Activated T-helper 17 cell treated with anti-CD3 and anti-CD28 coated beads, Interleukin-2, amount 50 U/mL, for 72 hours (primary cell): Measurements from ENCODE around the gene TSPAN3. TPM values are rescaled to one million over a fixed set of nuclear protein-coding genes. Genes with fewer than 3 reads are reported as not detected.

Experiments used
- ATAC-seq: fragments of 150-1000 bp; cut with Tn5 transposase; replicated peaks from 2 replicates; pipeline ENCODE4 v1.10.0; 2021; ENCODE audit warnings: mild to moderate bottlenecking, moderate library complexity
- H3K27ac Mint-ChIP-seq: one replicate; pipeline ENCODE4 v1.8.0; 2022; ENCODE audit warnings: mixed read lengths
- H3K27me3 Mint-ChIP-seq: one replicate; pipeline ENCODE4 v1.8.0; 2022; ENCODE audit warnings: mixed read lengths
- H3K36me3 Mint-ChIP-seq: one replicate; pipeline ENCODE4 v1.8.0; 2022; ENCODE audit warnings: low read depth, mild to moderate bottlenecking, mixed read lengths
- H3K4me1 Mint-ChIP-seq: one replicate; pipeline ENCODE4 v1.8.0; 2022; ENCODE audit warnings: mixed read lengths
- H3K4me3 Mint-ChIP-seq: one replicate; pipeline ENCODE4 v1.8.0; 2022; ENCODE audit warnings: mild to moderate bottlenecking, mixed read lengths
- H3K9me3 Mint-ChIP-seq: one replicate; pipeline ENCODE4 v1.8.0; 2022; ENCODE audit warnings: mixed read lengths
- total RNA-seq, 2 donors: library from RNA; stranded (reverse); gene quantifications; one replicate each; pipeline ENCODE4 v1.2.3, GENCODE V29; 2022

Gene TSPAN3
- total RNA-seq, 2 donors from 2014 or later, result 9.6 to 27.6 TPM

DNA sequence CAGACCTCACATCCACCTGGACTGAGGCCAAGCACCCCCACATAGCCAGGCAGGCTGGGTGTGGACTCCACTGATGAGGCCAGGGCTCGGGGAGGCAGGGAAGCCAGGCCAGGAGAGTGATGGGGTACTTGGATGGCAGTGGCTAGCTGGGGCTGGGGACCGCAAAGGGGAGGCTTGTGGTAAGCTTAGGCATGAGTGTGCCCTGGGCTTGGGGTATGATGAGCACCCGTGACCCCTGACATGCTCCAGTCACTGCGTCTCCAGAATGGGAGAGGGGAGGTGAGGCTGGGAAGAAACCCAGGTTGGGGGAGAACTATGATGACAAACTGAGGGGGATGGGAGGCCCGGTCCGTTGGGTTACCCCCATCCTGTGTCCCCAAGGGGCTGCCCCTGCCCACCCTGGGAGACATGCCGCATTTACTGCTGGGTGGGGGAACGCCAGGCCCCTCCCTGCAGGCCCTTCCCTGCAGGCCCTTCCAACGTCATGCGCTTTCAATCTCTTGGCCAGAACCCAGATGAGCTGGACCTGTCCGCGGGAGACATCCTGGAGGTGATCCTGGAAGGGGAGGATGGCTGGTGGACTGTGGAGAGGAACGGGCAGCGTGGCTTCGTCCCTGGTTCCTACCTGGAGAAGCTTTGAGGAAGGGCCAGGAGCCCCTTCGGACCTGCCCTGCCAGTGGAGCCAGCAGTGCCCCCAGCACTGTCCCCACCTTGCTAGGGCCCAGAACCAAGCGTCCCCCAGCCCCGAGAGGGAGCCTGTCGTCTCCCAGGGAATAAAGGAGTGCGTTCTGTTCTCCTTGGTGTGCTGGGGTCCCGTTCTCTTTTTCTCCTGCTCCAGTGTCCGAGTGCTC lies 34.1 kb downstream of the TSPAN3 start:
- Mint-ChIP-seq H3K4me3 (no peak overlapping the region), H3K27me3 (no peaks in the 10 kb centered on the region), H3K4me1 (peaks cover 9% of the 10 kb centered on the region), H3K36me3 (peaks cover 48% of the 10 kb centered on the region), H3K27ac (peak overlapping the region; percentile 73), H3K9me3 (peaks cover 4% of the 10 kb centered on the region)
- ATAC-seq, result no peak

DNA sequence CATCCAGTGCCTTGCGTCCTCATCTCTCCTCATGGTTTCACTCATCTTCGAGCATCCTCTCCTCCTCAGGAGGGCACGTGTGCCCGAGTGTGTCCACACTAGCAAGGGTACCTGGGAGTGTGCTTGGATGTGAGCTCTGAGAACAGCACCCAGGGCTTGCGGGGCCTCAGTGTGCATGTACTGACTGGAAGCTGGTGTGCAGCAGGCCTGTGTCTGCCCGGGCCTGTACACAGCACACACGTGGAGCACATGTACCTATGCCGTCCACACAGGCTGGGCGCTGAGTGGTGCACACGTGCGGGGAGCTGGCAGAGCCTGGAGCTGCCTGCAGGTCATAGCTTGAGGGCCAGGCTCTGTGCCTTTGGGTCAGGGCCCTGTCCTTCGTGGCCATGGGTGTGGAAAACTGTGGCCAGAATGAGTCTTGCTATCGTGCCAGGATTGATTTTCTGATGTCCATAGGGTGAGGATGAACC lies 34.9 kb downstream of the TSPAN3 start:
- Mint-ChIP-seq H3K4me1 (peaks cover 9% of the 10 kb centered on the region), H3K27me3 (no peaks in the 10 kb centered on the region), H3K4me3 (no peak overlapping the region), H3K9me3 (peaks cover 4% of the 10 kb centered on the region), H3K27ac (peak overlapping the region; percentile 58), H3K36me3 (peaks cover 48% of the 10 kb centered on the region)
- ATAC-seq, result no peak

DNA sequence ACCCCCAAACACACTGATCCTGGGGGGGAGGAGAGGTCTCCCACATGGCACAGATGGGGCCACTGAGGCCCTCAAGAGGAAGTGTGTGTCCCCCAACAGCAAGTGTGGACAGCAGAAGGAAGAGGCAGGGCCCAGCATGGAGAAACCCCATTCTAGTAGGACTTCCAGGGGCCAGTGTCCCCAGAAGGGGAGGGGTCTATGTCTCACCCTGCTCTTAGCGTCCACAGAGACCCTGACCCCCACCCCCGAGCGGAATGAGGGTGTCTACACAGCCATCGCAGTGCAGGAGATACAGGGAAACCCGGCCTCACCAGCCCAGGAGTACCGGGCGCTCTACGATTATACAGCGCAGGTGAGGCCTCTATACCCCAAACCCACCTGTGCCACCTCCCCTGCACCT lies 35.3 kb downstream of the TSPAN3 start:
- H3K27ac Mint-ChIP-seq, result peak overlapping the region; percentile 58
- peaks cover under 1% of the 10 kb centered on the region for H3K9me3 Mint-ChIP-seq
- H3K27me3 Mint-ChIP-seq, result no peaks in the 10 kb centered on the region
- H3K4me1 Mint-ChIP-seq, result peaks cover 4% of the 10 kb centered on the region
- ATAC-seq, result no peak
- H3K36me3 Mint-ChIP-seq, result peaks cover 44% of the 10 kb centered on the region
- H3K4me3 Mint-ChIP-seq, result no peak overlapping the region

DNA sequence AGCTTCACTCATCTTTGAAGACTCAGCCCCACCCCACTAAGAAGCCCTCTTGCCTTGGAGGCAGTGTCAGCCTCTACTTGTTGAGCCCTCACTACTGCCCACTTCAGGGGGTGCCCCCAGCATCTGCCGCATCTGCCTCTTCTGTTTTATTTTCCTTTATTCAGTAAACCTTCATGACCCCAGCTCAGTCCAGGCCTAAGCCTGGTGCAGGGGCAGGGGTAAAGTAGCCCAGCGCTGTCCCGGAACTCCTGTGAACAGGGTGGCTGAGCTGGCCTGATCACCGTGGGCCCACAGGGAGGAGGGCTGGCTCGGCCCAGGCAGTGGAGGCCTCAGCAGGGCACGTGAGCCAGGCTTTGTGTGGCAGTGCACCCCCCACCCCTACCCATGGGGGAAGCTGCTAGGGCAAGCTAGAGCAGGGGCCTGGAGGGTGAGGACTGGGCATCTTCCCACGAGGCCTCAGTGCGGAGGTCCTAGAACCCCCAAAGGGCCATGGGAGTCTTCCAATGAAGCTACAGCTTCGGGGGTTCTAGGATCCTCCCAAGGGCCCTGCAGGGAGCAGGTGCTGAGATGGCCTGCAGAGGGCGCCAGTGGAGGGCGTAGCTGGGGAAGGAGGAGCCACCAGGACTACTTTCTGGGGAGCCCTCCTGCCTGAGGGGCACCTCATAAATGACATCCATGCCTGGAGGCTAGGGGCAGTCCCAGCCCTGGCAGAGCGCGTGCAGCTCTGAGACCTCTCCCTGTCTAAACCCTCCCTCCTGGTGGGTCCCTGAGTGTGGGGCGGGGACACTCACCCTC lies 36.0 kb downstream of the TSPAN3 start:
- Mint-ChIP-seq H3K4me3 (no peak overlapping the region), H3K4me1 (peaks cover 4% of the 10 kb centered on the region), H3K27me3 (no peaks in the 10 kb centered on the region), H3K36me3 (peaks cover 48% of the 10 kb centered on the region), H3K9me3 (no peaks in the 10 kb centered on the region), H3K27ac (peak overlapping the region; percentile 86)
- ATAC-seq, result no peak

DNA sequence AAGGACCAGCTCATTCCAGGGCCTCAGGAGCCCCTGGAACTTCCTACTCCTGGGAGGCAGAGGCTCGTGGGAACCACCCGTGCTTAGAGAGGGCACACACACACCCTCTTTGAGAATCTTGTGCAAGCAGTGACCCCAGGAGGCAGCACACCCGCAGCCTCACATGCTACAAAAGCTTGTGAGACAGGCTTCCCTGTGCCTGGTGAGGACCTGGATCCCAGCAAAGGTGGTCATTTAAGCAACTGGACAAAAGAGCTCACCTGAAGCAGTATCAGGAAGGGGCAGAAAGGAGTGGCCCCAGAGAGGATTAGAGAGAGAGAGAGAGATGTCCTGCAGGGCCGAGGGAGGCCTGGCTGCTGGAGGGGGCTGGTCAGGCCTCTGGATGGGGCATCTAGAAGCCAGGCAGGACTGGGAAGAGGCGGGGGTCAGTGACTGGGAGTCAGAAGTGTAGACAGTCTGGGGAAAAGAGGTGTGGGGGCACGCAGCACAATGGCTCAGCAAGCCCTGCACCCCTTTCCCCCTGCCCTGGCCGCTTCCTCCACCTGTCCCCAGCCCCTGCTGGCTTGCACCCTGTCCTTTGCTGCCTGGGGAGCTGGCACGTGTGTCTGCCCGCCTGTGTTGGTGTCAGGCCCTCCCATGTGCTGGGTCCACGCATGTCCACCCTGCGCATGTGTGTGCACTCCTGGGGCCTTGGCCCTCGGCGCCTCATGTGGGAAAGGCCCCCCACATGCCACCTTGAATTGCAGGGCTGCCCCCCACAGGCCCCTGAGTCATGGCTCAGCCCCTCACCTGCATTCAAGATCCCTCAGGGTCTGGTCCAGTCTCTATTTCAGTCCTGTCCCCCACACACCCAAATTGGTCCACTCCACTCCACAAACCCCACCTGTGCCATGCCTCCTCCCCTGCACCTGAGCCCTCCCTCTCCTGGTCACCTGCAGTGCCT lies 36.9 kb downstream of the TSPAN3 start:
- Mint-ChIP-seq H3K9me3 (no peaks in the 10 kb centered on the region), H3K36me3 (peaks cover 57% of the 10 kb centered on the region), H3K27ac (peak overlapping the region; percentile 86), H3K4me1 (peaks cover 4% of the 10 kb centered on the region), H3K27me3 (no peaks in the 10 kb centered on the region), H3K4me3 (no peak overlapping the region)
- ATAC-seq, result no peak

DNA sequence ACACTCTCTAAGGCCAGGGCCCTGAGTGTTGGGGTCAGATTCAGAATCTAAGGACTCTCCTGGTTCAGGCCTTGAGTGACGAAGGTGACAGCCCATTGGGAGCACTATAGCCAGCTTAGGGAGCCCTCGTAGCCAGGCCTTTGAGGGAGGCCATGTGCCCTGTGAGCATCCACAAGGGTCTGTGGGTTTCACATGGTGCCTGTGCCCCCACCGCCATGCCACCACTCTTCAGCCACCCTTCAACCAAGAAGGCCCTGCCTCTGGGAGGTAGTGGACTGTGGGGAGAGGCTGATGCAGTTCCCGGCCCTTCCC lies 37.5 kb downstream of the TSPAN3 start:
- Mint-ChIP-seq H3K36me3 (peaks cover 62% of the 10 kb centered on the region), H3K27ac (peak overlapping the region; percentile 86), H3K27me3 (no peaks in the 10 kb centered on the region), H3K4me1 (peaks cover 2% of the 10 kb centered on the region), H3K9me3 (no peaks in the 10 kb centered on the region), H3K4me3 (no peak overlapping the region)
- no peak for ATAC-seq

DNA sequence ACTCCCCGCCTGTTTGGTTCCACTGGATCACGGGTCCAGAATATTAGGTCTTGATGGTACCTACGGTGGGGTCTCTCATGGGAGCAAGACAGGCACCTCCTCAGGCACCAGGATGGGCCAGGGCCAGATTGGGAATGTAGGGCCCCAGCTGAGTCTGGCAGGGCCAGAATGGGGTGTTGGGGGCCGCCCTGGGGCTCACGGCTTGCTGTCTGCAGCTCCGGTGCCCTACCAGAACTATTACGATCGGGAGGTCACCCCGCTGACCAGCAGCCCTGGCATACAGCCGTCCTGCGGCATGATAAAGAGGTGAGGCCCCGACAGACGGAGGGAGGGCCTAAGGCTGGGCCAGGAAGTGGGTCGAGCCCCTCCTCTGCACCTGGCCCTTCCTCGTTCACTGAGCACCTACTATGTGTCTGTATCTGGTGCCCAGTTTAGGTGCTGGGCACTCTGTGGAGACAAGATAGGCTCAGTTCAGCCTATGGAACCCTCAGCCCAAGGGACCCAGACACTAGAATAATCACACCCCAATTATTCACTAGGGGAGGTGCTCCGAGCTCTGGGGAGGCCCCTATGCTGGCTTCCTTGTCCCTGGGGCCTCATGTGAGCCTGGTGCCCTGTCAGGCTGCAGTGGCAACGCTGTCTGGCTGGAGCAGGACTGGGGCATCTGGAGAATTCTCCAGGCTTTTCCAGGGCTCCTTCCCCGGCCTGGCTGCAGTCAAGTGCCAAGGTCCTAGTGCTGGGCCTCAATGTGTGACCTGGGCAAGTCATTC lies 38.1 kb downstream of the TSPAN3 start:
- Mint-ChIP-seq H3K4me1 (no peaks in the 10 kb centered on the region), H3K4me3 (no peak overlapping the region), H3K36me3 (peaks cover 62% of the 10 kb centered on the region), H3K9me3 (no peaks in the 10 kb centered on the region), H3K27ac (no peak overlapping the region), H3K27me3 (no peaks in the 10 kb centered on the region)
- no peak for ATAC-seq

DNA sequence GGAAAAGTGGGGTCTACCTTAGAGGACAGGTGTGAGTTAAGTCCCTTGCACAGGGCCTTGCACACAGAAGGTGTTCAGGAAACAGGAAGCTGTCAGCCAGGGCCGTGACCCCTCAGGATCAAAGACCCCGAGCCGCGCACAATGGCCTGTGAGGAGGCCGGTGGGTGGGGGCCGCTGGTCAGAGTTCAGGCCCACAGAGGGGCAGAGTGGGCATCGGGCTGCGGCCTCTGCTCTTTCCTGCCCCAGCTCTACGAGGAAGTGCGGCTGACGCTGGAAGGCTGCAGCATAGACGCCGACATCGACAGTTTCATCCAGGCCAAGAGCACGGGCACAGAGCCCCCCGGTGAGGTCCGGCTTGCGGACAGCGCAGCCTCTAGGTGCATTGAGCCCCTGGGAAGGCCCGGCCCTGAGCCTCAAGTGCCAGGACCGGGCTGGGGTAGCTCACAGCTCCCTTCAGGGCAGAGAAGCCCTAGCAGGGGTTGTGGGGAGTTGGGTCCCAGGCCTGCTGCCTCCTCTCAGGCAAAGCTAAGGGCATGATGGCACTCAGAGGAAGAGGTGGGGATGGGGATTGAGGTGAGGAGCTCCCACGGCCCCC lies 38.8 kb downstream of the TSPAN3 start:
- Mint-ChIP-seq H3K4me3 (no peak overlapping the region), H3K27me3 (no peaks in the 10 kb centered on the region), H3K36me3 (peaks cover 62% of the 10 kb centered on the region)

DNA sequence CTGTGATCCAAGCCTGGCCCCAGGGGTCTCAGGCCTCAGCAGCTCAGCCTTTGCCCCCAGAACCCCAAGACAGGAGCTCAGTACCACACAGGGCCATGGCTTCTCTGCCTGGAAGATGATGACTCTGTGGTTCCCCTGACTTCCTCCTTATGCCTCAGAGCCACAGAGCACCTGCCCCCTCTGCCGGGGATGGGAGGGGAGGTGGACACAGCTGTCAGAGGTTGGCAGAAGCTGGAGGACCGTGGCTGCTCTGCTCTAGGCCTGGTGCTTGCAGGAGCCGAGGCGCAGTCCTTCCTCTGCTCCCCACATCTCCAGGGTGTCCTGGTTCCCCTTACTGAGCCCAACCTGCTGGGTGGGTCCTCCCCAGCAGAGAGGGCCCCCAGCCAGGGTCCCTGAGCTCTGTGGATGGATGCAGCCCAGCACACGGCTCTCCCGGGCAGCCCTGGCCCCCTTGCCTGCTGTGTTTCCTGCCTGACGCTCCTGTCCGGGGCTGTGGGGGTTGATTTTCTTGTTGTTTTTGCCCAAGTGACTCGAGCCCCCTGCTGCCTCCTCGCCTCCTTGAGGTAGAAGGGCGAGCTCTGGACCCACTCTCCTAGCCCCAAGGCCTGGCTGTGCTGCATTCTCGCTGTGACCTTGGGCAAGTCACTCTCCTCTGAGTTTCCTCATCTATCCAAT lies 39.4 kb downstream of the TSPAN3 start:
- H3K27me3 Mint-ChIP-seq, result no peaks in the 10 kb centered on the region
- no peak overlapping the region for H3K4me3 Mint-ChIP-seq
- no peaks in the 10 kb centered on the region for H3K9me3 Mint-ChIP-seq
- peak; percentile 17 for ATAC-seq
- H3K27ac Mint-ChIP-seq, result peak overlapping the region; percentile 34
- H3K4me1 Mint-ChIP-seq, result no peaks in the 10 kb centered on the region
- peaks cover 60% of the 10 kb centered on the region for H3K36me3 Mint-ChIP-seq

More for the DNA sequence above, 38.8 kb downstream of the TSPAN3 start:
- Mint-ChIP-seq H3K27ac (peak overlapping the region; percentile 34), H3K9me3 (no peaks in the 10 kb centered on the region), H3K4me1 (no peaks in the 10 kb centered on the region)
- no peak for ATAC-seq

DNA sequence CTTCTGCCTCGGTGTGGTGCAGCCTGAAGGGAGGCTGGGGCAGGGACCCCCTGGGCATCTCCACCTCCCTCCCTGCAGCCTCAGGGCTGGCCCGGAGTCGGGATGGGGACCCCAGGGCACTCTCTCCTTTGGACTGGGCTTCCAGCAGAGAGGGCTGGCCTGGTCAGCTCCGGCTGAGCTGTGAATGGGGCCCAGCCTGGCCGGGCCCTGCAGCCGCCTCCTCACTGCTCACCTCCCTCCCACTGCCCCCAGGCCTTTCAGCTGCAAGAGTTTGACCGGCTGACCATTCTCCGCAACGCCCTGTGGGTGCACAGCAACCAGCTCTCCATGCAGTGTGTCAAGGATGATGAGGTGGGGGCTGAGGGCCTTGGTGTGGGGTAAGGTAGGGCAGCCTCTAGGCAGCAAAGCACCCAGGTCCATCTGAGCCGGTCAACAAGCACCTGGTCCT lies 40.0 kb downstream of the TSPAN3 start:
- no peak for ATAC-seq

DNA sequence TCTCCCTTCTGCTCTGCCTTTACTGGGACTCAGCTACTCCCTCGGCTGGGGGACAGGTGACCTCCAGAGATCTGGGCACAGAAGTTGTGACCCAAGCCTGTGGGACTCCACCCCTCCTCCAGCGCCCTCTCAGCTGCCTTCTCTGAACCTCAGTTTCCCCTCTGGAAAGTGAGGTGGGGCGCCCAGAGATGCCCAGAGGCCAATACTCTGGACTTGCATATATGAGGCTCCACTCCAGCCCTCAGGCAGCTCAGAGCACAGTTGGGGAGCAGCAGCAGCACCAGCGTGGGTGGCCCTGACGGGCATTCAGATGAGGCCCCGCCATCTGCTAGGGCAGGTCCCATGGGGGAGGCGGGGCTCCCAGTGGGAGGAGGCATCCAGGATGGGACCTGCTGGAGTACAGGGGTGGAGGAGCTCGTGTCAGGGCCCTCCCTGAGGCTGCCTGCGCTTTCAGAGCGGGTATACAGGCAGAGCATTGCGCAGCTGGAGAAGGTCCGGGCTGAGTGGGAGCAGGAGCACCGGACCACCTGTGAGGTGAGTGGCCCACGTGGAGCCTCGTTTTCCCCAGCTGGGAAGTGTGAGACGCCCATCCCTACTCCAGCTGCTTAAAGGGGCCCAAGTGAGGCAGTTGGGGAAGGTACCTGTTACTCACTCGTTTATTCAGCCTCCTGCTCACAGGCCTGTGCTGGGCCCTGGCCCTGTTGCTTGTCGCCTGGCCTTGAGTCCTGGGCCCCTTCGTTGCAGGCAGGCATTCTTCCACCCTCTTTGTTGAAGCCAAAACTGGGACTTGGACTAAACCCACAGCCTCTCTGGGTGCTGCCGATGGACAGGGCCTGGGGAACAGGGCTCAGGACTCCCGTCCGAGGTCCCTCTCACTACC lies 40.6 kb downstream of the TSPAN3 start:
- H3K27me3 Mint-ChIP-seq, result no peaks in the 10 kb centered on the region
- no peak overlapping the region for H3K4me3 Mint-ChIP-seq
- peaks cover 58% of the 10 kb centered on the region for H3K36me3 Mint-ChIP-seq
- H3K9me3 Mint-ChIP-seq, result no peaks in the 10 kb centered on the region
- no peaks in the 10 kb centered on the region for H3K4me1 Mint-ChIP-seq
- ATAC-seq, result no peak
- H3K27ac Mint-ChIP-seq, result no peak overlapping the region

More for the DNA sequence above, 40.0 kb downstream of the TSPAN3 start:
- no peaks in the 10 kb centered on the region for H3K9me3 Mint-ChIP-seq
- H3K4me3 Mint-ChIP-seq, result no peak overlapping the region
- H3K36me3 Mint-ChIP-seq, result peaks cover 58% of the 10 kb centered on the region
- H3K27me3 Mint-ChIP-seq, result no peaks in the 10 kb centered on the region
- H3K27ac Mint-ChIP-seq, result peak overlapping the region; percentile 34
- H3K4me1 Mint-ChIP-seq, result no peaks in the 10 kb centered on the region
